GM18909 (cell line): Measurements from ENCODE around the gene CENPM.

ENCODE experiments used
- ATAC-seq: cut with Tn5 transposase; IDR thresholded peaks from one replicate; pipeline ENCODE4 v1.9.1; 2021; ENCODE audit warnings: mild to moderate bottlenecking; ENCODE audit not compliant: unreplicated experiment, poor library complexity

The CENPM gene

DNA sequence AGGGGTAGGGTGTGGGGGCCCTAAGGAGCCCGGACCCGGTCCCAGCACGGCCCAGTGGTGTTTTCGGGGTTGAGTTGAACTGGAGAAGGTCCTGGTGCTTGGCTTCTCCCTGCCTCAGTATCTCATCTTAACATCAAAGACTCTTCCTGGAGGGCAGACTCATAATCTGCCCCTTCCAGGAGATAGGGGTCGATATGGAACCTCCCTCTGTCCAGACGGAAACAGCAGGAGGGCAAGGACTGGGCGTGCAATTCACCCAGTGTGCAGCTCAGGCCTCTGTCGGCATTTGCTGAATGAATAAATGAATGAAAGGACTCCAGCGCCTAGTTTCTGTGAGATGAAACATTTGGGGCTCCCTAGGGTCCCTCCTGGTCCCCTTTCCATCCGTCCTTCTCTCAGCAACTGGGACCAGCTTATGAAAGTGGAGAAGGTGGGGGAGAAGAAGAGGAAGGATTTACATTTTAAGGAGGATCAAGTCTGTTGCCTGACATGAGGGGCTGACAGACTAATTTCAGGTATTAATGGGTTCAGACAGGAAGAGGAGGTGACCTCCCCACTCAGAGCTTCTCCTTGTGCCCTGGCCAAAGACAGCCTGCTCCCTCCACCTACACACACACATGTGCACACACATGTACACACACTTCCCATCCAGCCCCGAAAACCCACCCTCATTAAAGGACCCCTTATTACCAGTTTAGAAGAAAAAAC is 31.0 kb downstream of the CENPM start:
- ATAC-seq = no peak

DNA sequence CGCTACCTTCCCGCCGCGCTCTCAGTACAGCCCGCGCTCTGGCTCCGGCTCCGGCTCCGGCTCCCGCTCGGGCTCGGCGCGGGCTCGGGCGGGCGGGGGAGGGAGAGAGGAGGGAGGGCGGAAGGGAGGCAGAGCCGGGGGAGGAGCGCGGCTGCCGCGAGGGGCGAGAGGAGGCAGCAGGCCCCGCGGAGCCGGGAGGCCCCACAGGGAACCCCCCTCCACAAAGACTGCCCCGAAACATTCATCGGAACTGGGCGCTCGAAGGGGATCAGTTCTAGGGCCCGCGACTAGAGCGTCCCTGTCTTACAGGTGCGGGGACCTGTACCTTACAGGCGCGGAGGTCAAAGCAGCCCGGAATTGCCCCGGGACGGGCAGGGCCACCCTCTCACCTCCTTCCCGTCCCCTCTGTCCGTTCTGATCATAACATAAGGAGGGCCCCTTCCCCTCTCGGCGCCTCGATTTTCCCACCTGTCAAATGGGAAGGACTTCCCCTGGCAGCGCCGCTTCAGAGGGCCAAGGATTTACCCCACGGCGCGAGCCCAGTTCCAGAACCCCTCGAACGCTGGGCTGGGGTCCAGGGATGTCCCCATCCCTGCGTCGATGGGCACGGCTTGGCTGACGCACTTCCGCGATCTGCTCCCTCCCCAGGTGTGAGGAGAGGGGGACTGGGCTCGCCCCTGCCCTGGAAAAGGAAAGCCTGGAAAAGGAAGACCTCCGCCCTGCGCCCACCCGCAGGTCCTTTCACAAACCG is 31.7 kb downstream of the CENPM start, which contains the start of gene SHISA8:
Gene SHISA8, minus strand, starts transcription at position 40 of the 751 bp plus-strand sequence. CDS start 407 bp downstream, outside the sequence.
- no peak for ATAC-seq

DNA sequence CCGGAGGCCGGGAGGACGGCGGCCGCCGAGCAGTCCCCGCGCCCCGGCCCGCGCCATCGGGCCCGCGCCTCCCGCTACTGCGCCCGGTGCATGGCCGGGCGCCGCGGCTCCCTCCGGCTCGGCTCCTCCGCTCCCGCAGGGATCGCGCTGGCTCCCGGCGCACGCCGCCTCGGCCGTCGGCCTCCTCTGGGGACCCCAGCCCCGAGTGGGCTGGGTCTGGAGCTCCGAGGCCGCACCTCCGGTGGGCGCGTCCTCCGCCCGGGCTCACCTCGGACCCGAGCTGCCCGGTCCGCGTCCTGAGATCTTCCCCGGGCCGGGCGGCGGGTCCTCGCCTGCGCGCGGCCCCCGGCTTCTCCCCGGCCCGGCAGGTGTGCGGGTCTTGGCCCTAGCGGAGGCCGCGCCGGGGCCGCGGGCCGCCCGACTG is 32.3 kb downstream of the CENPM start:
- no peak for ATAC-seq

DNA sequence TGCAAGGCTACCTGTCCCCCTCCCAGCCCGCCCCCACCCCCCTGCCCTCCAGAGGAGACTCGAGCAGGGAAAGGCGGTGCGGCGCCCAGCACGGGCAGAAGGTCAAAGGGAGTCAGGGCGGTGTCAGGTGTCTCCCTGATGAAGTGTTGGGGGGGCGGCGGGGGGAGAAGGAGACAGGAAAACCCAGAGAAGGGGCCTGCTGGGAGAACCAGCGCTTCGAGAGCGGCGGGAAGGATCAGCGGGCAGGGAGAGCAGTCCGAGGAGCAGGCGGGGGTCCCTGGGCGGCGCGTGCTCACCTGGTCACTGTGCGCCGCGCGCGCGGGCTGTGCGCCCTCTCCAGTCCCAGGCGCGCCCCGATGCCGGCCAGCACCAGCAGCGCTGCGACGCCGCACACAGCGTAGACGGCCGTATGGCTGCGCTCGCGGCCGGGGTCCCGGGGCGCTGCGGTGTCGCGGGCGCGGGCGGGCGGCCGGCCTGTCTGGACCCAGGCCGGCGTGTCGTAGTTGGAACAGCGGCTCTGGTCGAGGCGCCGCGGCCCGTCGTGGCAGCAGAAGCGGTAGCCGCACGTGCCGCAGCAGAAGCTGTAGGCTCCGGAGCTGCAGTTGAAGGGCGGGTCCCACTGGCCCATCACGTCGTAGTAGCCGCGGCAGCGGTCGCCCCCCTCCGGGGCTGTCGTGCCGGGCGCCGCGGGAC is 33.0 kb downstream of the CENPM start:
- no peak for ATAC-seq

DNA sequence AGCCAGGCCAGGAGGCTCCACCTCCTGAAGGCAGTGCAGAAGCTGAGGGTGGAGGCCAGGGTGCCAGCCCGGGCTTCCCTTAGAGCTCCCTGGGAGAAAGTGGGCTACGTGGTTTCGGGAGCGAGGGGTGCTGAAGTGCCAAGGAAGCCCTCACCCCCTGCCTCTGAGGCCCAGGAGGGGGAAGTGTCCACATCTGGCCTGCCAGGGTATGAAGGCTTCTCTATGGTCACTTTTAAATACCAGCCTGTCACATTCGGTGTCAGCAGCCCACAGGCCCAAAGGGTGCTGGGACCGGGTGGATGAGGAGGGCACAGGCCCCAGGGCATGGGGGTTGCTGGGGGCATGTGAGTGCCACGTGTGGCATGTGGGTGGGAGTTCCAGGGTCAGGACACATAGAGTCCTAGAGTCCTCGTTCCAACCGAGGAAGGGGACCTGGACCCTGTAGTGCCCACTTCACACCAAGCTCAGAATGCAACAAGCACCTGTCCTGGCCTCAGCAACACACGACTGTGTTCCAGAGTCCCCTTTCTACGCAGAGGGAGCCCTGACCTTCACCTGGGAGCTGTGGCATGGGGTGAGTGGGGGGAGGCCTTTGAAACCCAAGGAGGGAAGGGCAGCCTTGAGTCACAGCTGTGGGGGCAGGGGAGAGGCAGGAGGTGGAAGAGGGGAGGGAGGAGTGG is 33.8 kb downstream of the CENPM start:
- ATAC-seq = no peak

DNA sequence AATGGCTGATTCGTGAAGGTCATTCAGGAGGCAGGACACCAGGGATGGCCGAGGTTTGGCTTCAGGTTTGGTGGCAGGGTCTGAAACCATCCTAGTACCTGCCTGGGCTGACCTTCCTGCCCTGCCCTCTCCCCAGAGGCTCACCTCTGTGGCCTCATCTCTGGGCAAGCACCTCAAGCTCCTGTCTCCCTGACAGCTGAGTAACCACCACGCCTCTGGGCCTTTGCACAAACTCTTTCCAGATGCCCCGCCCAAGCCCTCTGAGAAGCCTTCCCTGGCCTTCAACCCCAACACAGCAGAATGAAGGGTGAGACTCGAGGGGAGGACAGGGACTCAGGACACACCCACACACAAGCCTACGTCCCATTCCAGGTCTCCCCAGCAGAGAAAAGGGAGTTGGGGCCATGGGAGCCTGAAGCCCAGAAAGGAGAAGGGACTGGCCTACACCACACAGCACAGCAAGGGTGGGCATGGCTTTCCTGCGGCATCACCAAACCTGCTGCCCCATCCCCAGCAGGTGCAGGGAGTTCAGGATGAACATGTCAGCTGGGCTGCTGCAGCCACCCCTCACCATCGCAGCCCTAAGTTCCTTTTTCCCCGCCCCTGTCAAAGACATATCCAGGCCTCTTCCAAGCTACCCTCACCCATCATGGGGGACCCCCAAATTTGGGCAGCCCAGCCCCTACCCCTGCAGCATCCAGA is 34.5 kb downstream of the CENPM start:
- no peak for ATAC-seq

DNA sequence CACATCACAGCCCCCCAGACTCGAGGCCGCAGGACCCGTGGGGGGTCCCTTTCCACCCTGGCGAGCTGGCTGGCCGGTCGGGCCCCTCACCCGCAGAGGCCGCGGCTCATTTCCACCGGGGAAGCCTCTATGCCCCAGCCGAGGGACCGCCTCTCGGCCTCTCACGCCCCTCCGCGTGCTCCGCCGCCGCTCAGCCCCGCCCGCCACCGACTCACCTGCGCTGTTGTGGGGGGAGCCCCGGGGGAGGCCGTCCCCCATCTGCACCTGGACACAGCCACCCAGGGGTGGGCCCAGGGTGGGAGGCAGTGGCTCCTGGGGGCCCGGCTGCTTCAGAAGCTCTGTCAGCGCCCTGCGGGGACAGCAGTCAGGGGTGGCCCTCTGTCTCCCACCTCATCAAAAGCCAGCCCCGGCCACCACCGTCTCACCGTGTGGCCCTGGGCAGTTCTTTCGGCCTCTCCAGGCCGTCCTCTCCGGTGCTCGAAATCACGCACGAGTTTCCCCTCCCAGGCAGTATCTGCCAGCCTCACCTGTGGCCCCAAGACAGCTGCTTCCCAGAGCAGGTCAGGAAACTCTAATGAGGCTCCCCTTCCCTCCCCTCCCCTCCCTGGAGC is 35.8 kb downstream of the CENPM start:
- no peak for ATAC-seq

DNA sequence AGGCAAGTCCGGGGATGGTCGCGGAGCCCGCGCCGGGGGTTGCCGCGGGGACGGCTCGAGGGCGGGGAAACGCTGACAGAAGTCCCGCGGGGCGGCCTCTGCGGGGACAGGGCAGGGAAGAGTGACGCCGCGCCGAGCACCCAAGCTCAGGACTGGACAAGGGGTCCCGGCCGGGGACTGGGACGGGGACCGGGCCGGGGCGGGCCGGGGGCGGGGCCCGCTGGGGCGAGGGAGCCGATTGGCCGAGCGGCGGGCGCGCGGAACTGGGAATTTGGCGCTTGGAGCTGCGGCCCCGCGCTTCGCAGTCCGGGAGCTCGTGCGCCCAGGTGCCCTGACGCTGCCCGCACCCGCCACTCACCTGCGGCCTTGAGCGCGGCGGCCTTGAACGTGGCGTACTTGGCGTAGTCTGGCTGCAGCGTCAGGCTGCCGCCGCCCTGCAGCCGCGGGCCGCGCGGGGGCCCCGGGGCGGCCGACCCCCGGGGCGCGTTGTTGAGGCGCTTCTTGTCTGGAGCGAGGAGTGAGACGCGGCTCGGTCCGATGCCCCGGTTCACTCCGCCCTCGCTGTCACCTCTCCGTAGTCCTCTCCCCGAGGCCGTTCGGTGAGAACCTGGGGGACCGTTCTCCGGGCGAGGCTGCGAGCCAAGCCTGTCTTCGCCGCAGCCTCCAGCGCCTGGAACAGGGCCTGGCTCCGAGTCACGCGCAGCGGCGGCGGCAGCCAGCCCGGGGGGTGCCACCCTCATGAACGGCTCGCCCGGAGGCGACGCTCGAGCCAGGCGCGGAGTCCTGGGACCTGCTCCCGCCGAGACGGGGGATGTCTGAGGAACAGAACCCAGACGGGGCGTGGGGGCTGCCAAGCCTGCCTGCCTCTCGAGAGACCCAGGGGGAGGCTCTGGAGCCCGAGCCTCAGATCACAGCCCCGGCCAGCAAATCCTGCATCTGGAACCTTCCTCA is 36.6 kb downstream of the CENPM start:
- no peak for ATAC-seq

DNA sequence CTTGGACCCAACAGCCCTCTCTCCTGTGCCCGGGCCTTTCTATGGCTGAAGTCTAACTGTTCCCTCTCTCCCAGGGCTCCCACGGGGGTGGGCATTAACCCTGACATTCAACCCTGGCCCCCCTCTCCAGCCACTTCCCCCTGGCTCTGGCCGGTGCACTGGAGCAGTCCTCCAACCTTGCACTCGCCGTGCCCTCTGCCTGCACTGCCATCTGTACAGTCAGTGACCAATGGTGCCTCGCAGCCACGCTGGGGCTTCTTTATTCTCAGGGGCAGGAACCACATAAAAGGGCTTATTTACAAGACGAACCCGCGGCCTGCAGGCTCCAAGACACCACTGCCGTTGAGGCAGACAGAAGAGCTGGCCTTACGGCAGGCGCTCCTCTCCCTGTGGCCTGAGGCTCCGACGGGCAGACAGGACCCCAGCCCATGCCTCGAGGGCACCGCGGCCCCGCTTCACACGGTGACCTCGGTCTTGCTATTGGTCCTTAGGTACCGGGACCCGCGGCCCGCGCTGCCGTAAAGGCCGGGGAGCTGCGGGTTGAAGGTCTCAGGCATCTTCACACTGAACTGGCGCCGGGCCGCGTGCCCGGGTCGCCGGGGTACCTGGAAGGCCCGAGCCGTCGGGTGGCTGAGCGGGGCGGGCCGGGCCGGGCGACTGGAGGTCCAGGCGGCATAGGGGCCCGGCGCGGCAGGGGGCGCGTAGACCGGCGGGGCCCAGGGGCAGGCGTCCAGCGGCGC is 37.5 kb downstream of the CENPM start:
- ATAC-seq = no peak

DNA sequence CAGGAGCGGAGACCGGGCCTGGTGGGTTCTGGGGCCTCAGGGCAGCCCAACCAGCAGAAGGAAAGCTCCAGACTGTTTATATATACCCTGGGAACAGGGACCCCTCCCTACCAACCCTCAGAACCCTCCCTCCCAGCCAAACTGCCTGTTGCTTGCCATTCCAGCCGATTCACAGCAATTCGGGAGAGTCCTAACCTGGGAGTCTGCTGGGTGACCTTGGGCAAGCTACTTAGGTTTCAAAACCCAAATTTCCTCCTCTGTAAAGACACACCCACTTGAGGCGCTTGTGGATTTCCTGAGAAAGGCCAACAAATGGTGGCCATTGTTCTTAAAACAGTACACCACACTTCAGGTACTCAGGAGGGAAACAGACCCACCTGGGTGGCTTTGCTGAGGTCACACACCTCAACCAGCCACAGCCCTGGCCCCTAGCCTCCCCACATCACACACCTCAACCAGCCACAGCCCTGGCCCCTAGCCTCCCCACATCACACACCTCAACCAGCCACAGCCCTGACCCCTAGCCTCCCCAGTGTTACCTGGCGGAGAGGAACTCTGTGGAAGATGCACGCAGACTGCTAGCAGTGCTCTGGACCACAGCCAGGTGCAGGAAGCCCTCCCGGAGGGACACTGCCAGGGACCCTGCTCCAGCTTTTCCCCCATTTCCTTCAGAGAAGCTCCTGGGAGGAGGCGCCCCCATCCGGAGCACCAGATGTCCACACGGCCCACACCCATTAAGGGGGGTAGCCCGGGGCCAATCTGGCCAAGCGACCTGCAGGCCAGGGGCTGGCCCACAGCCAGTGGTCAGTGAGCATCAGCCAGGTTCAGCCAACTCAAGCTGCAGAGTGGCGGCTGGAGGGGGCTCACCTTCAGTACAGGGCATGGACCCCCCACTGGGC is 38.3 kb downstream of the CENPM start:
- ATAC-seq = no peak

DNA sequence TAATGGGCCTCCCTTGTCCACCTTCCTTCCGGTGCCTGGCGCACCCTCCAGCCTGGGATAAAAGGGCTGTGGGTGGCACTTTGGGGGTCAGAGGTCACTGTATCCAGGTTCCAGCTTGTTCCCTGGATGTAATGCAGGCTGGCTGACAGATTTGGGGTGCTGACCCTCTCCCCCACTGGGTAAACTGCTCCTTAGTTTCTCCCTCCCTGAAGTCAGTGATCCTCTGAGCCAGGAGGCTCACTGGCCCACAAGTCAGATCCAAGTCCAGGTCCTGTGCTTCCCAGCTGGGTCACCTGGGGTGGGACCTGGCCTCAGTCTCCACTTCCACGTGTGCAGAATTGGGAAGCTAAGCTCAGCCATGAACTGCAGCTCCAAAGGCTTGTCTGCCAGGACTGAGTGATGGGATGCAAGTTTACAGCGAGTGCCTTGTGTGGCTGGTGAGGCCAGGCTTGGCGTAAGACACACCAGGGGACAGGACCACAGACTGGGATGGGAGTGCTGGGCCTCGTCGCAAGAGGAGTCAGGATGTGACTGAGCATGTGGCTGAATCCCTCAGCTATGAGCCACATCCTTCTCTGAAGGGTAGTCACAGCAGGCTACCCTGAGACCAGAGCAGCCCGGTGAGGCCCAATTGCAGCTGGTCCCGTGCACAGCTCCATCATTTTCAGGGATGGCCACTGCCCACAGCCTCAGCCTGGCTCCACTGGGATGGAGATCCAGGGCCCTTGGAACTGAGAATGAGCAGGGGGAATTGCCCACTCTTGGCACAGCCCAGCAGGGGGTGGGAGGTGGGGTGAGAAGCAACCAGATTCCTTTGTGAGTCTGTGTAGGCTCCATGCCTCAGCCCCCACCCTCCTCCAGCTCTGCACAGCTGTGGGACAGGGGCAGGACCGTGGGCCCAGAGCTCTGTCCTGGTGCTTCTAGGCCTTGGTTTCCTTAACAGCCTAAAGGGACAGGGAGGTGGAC is 39.2 kb downstream of the CENPM start:
- ATAC-seq = no peak

DNA sequence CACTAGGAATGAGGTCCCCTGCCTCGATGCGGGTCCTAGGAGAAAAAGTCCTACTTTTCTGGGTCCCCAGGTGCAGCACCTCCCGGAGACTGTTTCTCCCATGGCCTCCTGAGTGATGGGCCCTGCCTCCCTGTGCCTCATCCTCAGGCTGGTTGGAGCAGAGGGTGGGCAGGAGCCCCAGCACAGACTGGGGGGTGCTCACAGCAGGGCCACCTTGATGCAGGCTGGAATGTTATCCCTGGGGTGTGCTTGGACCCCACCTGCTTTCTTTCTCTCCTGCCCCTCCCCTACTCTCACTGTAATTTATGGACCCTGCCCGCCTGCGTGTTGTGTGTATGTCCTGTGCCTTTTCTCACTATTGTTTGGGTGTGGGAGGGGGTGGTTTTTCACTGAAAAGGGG is 40.1 kb downstream of the CENPM start:
- ATAC-seq = no peak

DNA sequence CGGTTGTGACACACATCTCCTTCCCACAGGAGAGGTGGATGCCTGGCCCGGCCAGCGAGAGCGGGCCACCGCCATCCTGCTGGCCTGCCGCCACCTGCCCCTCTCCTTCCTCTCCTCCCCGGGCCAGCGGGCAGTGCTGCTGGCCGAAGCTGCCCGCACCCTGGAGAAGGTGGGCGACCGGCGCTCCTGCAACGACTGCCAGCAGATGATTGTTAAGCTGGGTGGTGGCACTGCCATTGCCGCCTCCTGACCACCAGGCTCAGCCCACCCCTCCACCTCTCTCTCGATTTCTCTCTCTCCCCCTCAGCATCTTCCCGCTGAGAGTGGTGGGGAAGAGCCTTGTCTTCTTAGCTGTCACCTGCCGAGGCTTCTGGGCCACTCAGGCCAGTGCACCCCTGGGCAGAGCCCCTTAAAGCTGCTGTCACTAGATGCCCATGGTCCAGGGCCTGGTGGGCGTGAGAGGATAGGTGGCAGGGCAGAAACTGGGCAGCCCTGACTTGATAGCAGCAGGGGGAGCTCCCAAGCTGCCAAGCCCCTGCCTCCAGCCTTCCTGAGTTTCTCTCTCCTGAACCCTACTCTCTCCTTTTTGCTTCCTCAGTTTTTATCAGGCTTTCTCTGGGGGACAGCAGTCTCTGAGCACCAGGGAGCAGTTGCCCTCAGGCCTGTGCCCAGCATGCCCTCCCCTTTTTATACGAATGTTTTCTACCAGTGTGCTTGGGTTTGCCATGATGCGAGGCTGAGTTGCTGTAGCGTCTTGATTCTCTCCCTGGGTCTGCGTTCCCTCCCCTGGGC is 41.3 kb downstream of the CENPM start:
- no peak for ATAC-seq

DNA sequence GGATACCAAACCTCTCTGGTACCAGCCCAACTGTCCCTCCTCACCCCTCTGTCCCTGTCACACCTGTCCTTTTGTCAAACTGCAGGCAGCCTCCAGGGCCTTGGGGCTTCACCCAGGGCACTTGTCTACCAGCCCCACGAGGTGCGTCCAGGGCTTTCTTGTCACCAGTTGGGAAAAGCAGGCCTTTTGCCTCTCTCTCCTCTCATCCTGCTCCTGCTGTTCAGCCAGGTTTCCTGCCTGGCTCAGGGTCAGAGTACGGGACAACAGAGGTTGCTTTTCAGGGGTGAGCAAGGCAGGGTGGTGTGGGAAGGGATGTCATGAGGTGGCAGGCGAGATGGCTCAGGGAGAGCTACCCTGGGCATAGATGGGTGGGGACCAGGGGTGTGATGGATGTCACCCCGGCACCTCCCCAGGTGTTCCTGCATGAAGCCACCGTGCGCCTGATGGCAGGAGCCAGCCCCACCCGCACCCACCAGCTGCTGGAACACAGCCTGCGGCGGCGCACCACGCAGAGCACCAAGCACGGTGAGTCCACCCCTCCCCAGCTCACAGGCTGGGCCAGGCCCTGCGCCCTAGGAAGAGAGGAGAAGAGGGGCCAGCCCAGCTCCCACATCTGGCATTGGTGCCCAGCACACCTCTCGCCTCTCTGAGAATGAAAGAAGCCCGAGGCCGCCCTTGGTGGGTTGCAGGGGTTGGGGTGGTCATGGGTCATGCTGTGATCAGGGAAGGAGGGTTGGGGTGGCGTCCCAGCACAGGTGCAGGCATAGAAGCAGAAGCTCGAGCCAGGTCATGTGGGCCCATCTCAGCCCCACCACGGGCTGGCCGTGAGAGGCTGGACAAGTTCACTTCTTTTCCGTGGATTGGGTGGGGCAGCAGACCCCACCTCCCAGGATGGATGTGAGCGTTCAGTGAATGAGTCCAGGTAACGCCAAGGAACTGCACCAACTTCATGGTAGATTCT is 42.2 kb downstream of the CENPM start:
- ATAC-seq = no peak
